ENCODE data around the gene KRTAP5-7.
"Not testable (repeated sequence)": the region's sequence is repeated elsewhere in the genome, so short reads cannot be mapped to it uniquely, and the experiment has no call there.

KRTAP5-7 gene

GRCh38 chr11:71564430-71564829 lies 37.4 kb downstream of the KRTAP5-7 start:
- DNase-seq (ENCODE audit: low spot score), result no peak

GRCh38 chr11:71565263-71565662 lies 38.2 kb downstream of the KRTAP5-7 start, which contains the start of gene KRTAP5-10:
KRTAP5-10 (plus strand) TSS chr11:71565563; CDS start chr11:71565588, 25 bp downstream.
- DNase-seq (ENCODE audit: low spot score), result no peak

GRCh38 chr11:71566081-71566620 lies 39.1 kb downstream of the KRTAP5-7 start:
- DNase-seq (ENCODE audit: low spot score), result no peak

GRCh38 chr11:71566626-71567599 lies 39.8 kb downstream of the KRTAP5-7 start:
- not testable (repeated sequence) for DNase-seq (ENCODE audit: low spot score)

GRCh38 chr11:71567633-71568032 lies 40.6 kb downstream of the KRTAP5-7 start:
- not testable (repeated sequence) for DNase-seq (ENCODE audit: low spot score)

GRCh38 chr11:71568704-71569349 lies 41.8 kb downstream of the KRTAP5-7 start:
- DNase-seq (ENCODE audit: low spot score), result no peak

GRCh38 chr11:71571101-71571850 lies 44.2 kb downstream of the KRTAP5-7 start:
- DNase-seq (ENCODE audit: low spot score), result not testable (repeated sequence)

- no peak for DNase-seq (ENCODE audit: low spot score)
These were observed 45.7 kb downstream of the KRTAP5-7 start for GRCh38 chr11:71572811-71573210.

GRCh38 chr11:71574418-71574817 lies 47.4 kb downstream of the KRTAP5-7 start:
- DNase-seq (ENCODE audit: low spot score), result no peak

- no peak for DNase-seq (ENCODE audit: low spot score)
These were observed 48.8 kb downstream of the KRTAP5-7 start for GRCh38 chr11:71575723-71576424.

GRCh38 chr11:71576688-71577465 lies 49.8 kb downstream of the KRTAP5-7 start:
- not testable (repeated sequence) for DNase-seq (ENCODE audit: low spot score)

GRCh38 chr11:71577469-71578004 lies 50.5 kb downstream of the KRTAP5-7 start:
- DNase-seq (ENCODE audit: low spot score), result no peak

Measured in GM03348 (cell line).